K562 (cell line): ENCODE results near the gene GPD2. TPM values are rescaled to one million over a fixed set of nuclear protein-coding genes. Genes with fewer than 3 reads are reported as not detected.

Experiments used
- ARID2 ChIP-seq: fragments of 450-650 bp; IDR thresholded peaks from 2 replicates; pipeline ENCODE4 v1.6.1; 2017; ENCODE audit warnings: antibody characterized with exemption, mild to moderate bottlenecking
- BRCA1 ChIP-seq, 2 experiments: fragments of 450-650 bp in 1 of 2; sonication (generic) in 1 of 2; formaldehyde crosslinking in 1 of 2; IDR thresholded peaks; 2 replicates each; pipeline versions ENCODE4 v1.5.0 to v1.6.1; 2017 to 2020; ENCODE audit warnings: mild to moderate bottlenecking in 1 of 2, missing genetic modification reagents in 1 of 2
- CBX1 ChIP-seq: sonication (generic); IDR thresholded peaks from 2 replicates; pipeline ENCODE4 v1.6.1; 2016; ENCODE audit warnings: antibody characterized with exemption, low read depth, mild to moderate bottlenecking
- E2F1 ChIP-seq: sonication (generic); formaldehyde crosslinking; IDR thresholded peaks from 2 replicates; pipeline ENCODE4 v1.8.1; 2023; ENCODE audit warnings: mild to moderate bottlenecking, missing genetic modification reagents, moderate library complexity
- E2F5 ChIP-seq: sonication (generic); formaldehyde crosslinking; IDR thresholded peaks from 2 replicates; pipeline ENCODE4 v1.8.0; 2022; ENCODE audit warnings: mild to moderate bottlenecking, missing genetic modification reagents
- FOXA1 ChIP-seq: fragments of 450-650 bp; IDR thresholded peaks from 2 replicates; pipeline ENCODE4 v1.6.1; 2016; ENCODE audit warnings: mild to moderate bottlenecking, borderline replicate concordance
- GTF2E2 ChIP-seq: fragments of 200-800 bp; sonication (Bioruptor generic); IDR thresholded peaks from 2 replicates; pipeline ENCODE4 v1.6.1; 2016; ENCODE audit warnings: missing genetic modification characterization, missing compliant biosample characterization
- KLF6 ChIP-seq: fragments of 250-450 bp; sonication (Bioruptor Pico); IDR thresholded peaks from 2 replicates; pipeline ENCODE4 v1.4.0; 2020; ENCODE audit warnings: mild to moderate bottlenecking, moderate library complexity, borderline replicate concordance
- MTF1 ChIP-seq: fragments of 250-450 bp; sonication (Bioruptor Pico); IDR thresholded peaks from 2 replicates; pipeline ENCODE4 v1.9.0; 2021; ENCODE audit warnings: moderate library complexity, mild to moderate bottlenecking, inconsistent platforms, borderline replicate concordance
- NFATC3 ChIP-seq: fragments of 450-650 bp; IDR thresholded peaks from 2 replicates; pipeline ENCODE4 v1.6.1; 2017; ENCODE audit warnings: mild to moderate bottlenecking
- RFX7 ChIP-seq: fragments of 250-450 bp; sonication (Bioruptor Pico); IDR thresholded peaks from 2 replicates; pipeline ENCODE4 v1.5.1; 2021; ENCODE audit warnings: mild to moderate bottlenecking
- ZNF3 ChIP-seq: fragments of 250-450 bp; sonication (Bioruptor Pico); IDR thresholded peaks from 2 replicates; pipeline ENCODE4 v1.5.0; 2021; ENCODE audit warnings: mild to moderate bottlenecking, moderate library complexity
- ZNF316 ChIP-seq: fragments of 450-650 bp; IDR thresholded peaks from 2 replicates; pipeline ENCODE4 v1.6.1; 2016
- polyA plus RNA-seq, 8 experiments: library from polyadenylated mRNA; depleted of rRNA in 4 of 8; stranded (reverse) in 5 of 8; unstranded in 3 of 8; fragments of >200 nt; fragmentation: Nextera tagmentation in 2 of 8; fragmentation: Illumina TruSeq in 1 of 8; extraction: Ambion mirVana in 2 of 8; extraction: Trizol in 1 of 8; gene quantifications; 2 replicates each; pipeline versions ENCODE4 v1.2.1 to v1.2.3, GENCODE V29; 2011 to 2014; ENCODE audit warnings: inconsistent platforms in 1 of 8, missing spikeins in 1 of 8
- total RNA-seq, 7 experiments: library from RNA; depleted of rRNA in 6 of 7; stranded (reverse); fragments of >200 nt in 6 of 7; fragmentation: Illumina TruSeq in 2 of 7; extraction: Trizol in 2 of 7; gene quantifications; 2 replicates each; pipeline versions ENCODE4 v1.2.1 to v1.2.3, GENCODE V29; 2011 to 2021; ENCODE audit warnings: low replicate concordance in 1 of 7
- TF ChIP-seq, protein P1 (sequence below): IDR thresholded peaks from 3 replicates; pipeline ENCODE4 v1.6.1; 2011; ENCODE audit warnings: borderline replicate concordance, mild to moderate bottlenecking, moderate library complexity; ENCODE audit not compliant: insufficient read length; ENCODE audit errors: extremely low read depth
- TF ChIP-seq, protein P2 (sequence below): fragments of 250-450 bp; sonication (Bioruptor Pico); IDR thresholded peaks from 2 replicates; pipeline ENCODE4 v1.4.0; 2020
- TF ChIP-seq, protein P3 (sequence below): sonication (generic); formaldehyde crosslinking; IDR thresholded peaks from 2 replicates; pipeline ENCODE4 v1.8.1; 2022; ENCODE audit warnings: missing genetic modification reagents

The GPD2 gene
- total and polyA plus RNA-seq, 9 of the 15 experiments (the other 6 are each of a cell fraction or from before 2014, with no cell fraction given) = 5.2 to 39.2 (median 19.0) TPM

DNA sequence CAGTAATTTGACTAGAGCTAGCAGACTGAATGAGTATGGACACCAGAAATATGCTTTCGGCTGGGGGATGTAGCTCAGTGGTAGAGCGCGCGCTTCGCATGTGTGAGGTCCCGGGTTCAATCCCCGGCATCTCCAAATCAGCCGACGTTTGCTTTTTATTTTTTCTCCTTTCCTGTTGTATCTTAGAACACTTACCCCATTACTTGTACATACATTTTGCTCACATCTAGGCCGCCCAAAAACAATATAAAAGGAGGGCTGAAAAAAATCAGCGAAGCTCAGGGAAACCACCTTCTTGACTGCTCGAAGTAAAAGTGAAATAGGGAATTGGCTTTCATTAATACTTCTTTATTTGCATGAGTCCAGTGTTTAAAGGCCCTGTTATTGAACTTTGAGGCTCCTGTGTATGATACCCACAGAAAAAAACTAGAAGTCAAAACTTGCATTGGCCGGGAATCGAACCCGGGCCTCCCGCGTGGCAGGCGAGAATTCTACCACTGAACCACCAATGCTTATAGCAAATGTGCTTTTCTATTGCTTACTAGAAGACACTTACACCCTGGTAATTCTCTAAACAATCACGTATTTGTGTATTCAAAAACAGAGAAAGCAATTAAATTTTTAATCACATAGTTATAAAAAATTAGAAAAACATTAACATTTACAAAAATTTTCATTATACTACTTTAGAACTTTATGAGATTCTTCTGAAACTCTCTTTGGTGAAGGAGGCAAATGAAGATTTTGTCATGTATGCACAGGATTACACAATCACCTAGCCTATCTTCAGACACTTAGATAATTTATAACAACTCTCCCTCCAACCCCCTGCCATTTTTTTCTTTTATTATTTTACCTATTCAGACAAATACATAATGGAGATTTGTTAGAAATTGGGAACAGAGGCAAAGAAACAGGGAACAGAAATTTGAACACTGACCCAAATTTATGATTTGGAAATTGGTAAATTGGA is 35.2 kb upstream of the GPD2 start (continued):
- no peak for TF ChIP-seq ARID2
- TF ChIP-seq E2F1 = no peak
- TF ChIP-seq, protein P1, sequence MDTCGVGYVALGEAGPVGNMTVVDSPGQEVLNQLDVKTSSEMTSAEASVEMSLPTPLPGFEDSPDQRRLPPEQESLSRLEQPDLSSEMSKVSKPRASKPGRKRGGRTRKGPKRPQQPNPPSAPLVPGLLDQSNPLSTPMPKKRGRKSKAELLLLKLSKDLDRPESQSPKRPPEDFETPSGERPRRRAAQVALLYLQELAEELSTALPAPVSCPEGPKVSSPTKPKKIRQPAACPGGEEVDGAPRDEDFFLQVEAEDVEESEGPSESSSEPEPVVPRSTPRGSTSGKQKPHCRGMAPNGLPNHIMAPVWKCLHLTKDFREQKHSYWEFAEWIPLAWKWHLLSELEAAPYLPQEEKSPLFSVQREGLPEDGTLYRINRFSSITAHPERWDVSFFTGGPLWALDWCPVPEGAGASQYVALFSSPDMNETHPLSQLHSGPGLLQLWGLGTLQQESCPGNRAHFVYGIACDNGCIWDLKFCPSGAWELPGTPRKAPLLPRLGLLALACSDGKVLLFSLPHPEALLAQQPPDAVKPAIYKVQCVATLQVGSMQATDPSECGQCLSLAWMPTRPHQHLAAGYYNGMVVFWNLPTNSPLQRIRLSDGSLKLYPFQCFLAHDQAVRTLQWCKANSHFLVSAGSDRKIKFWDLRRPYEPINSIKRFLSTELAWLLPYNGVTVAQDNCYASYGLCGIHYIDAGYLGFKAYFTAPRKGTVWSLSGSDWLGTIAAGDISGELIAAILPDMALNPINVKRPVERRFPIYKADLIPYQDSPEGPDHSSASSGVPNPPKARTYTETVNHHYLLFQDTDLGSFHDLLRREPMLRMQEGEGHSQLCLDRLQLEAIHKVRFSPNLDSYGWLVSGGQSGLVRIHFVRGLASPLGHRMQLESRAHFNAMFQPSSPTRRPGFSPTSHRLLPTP = peak; percentile 87
- TF ChIP-seq GTF2E2 (tag) = peak; percentile 85
- TF ChIP-seq, protein P2, sequence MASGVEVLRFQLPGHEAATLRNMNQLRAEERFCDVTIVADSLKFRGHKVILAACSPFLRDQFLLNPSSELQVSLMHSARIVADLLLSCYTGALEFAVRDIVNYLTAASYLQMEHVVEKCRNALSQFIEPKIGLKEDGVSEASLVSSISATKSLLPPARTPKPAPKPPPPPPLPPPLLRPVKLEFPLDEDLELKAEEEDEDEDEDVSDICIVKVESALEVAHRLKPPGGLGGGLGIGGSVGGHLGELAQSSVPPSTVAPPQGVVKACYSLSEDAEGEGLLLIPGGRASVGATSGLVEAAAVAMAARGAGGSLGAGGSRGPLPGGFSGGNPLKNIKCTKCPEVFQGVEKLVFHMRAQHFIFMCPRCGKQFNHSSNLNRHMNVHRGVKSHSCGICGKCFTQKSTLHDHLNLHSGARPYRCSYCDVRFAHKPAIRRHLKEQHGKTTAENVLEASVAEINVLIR (CRISPR knock-in tag) = no peak; the same call in 1 of the 2 replicates
- TF ChIP-seq MTF1 (CRISPR knock-in tag) = no peak
- TF ChIP-seq E2F5 = no peak
- TF ChIP-seq ZNF316 = no peak
- TF ChIP-seq BRCA1 (IDR thresholded peaks at IDR 0.05) = no peak
- TF ChIP-seq BRCA1 (CRISPR knock-in tag; IDR thresholded peaks at IDR 0.05) = no peak
- TF ChIP-seq RFX7 = no peak
- no peak for TF ChIP-seq ZNF3 (CRISPR knock-in tag)
- no peak for TF ChIP-seq FOXA1
- TF ChIP-seq KLF6 = no peak
- 0 out of 2 replicates have a peak, but pooled peaks have one; percentile 7 for TF ChIP-seq CBX1
- peak; percentile 43 for TF ChIP-seq NFATC3
- TF ChIP-seq, protein P3, sequence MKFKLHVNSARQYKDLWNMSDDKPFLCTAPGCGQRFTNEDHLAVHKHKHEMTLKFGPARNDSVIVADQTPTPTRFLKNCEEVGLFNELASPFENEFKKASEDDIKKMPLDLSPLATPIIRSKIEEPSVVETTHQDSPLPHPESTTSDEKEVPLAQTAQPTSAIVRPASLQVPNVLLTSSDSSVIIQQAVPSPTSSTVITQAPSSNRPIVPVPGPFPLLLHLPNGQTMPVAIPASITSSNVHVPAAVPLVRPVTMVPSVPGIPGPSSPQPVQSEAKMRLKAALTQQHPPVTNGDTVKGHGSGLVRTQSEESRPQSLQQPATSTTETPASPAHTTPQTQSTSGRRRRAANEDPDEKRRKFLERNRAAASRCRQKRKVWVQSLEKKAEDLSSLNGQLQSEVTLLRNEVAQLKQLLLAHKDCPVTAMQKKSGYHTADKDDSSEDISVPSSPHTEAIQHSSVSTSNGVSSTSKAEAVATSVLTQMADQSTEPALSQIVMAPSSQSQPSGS (CRISPR knock-in tag) = no peak
